ENCODE results near the gene DPYSL5.

The DPYSL5 gene

GRCh38 chr2:26946841-26947784, 99.2 kb downstream of the DPYSL5 start:
- Histone ChIP-seq H4K91ac (ENCODE audit: low read depth, low read length) (no peak overlapping the region), H2AK5ac (ENCODE audit: low read length) (no peak overlapping the region), H2BK120ac (ENCODE audit: insufficient read depth, low read length, poor library complexity) (no peak overlapping the region), H3K9me3 (ENCODE audit: insufficient read depth, low read depth, low read length) (peaks cover 5% of the 10 kb centered on the region), H3K4ac (ENCODE audit: low read depth, low read length) (no peak overlapping the region), H3K23ac (ENCODE audit: low read length) (no peak overlapping the region), H3K9ac (ENCODE audit: low read length) (no peak overlapping the region), H3K14ac (ENCODE audit: low read length) (no peak overlapping the region), H3K4me2 (ENCODE audit: low read length) (no peak overlapping the region), H2BK5ac (ENCODE audit: low read depth, low read length, poor library complexity) (no peak overlapping the region), H3K79me1 (ENCODE audit: low read length) (no peaks in the 10 kb centered on the region), H3K18ac (ENCODE audit: low read length) (no peak overlapping the region), H3K4me3 (ENCODE audit: low read depth, low read length) (no peak overlapping the region), H2BK12ac (ENCODE audit: low read length) (no peak overlapping the region), H3K27me3 (ENCODE audit: insufficient read depth, low read length) (no peaks in the 10 kb centered on the region), H3K27ac (ENCODE audit: low read depth, low read length) (no peak overlapping the region), H3K79me2 (ENCODE audit: control insufficient read depth, insufficient read depth, low read length, poor library complexity) (no peaks in the 10 kb centered on the region), H4K12ac (ENCODE audit: low read depth, low read length) (no peak overlapping the region), H2AFZ (ENCODE audit: insufficient read depth, low read length, poor library complexity) (no peak overlapping the region), H3K4me1 (ENCODE audit: control insufficient read depth in 1 of 2, insufficient read depth in 2 of 2, low read length in 2 of 2) (no peaks in the 10 kb centered on the region), H4K8ac (ENCODE audit: low read depth, low read length) (no peak overlapping the region), H3K36me3 (ENCODE audit: control insufficient read depth in 1 of 2, insufficient read depth in 2 of 2, low read length in 2 of 2) (no peaks in the 10 kb centered on the region)
- WGBS (ENCODE audit: extremely low coverage, insufficient coverage, insufficient read length), result no CpG with 5 or more reads among the region's 34 CpGs
- peak in 1 of 2 donors; percentile 9 for DNase-seq

GRCh38 chr2:26948800-26949199, 100.9 kb downstream of the DPYSL5 start:
- H4K91ac ChIP-seq (ENCODE audit: low read depth, low read length), result no peak overlapping the region
- H4K8ac ChIP-seq (ENCODE audit: low read depth, low read length), result no peak overlapping the region
- H2AFZ ChIP-seq (ENCODE audit: insufficient read depth, low read length, poor library complexity), result no peak overlapping the region
- no peak overlapping the region for H2BK5ac ChIP-seq (ENCODE audit: low read depth, low read length, poor library complexity)
- H3K27ac ChIP-seq (ENCODE audit: low read depth, low read length), result no peak overlapping the region
- no peak overlapping the region for H4K12ac ChIP-seq (ENCODE audit: low read depth, low read length)
- no peaks in the 10 kb centered on the region for H3K4me1 ChIP-seq (ENCODE audit: control insufficient read depth in 1 of 2, insufficient read depth in 2 of 2, low read length in 2 of 2)
- no peak overlapping the region for H3K14ac ChIP-seq (ENCODE audit: low read length)
- no peak overlapping the region for H3K4ac ChIP-seq (ENCODE audit: low read depth, low read length)
- no peaks in the 10 kb centered on the region for H3K36me3 ChIP-seq (ENCODE audit: control insufficient read depth in 1 of 2, insufficient read depth in 2 of 2, low read length in 2 of 2)
- peaks cover 5% of the 10 kb centered on the region for H3K9me3 ChIP-seq (ENCODE audit: insufficient read depth, low read depth, low read length)
- WGBS (ENCODE audit: extremely low coverage, insufficient coverage, insufficient read length), result no CpG with 5 or more reads among the region's 3 CpGs
- H3K23ac ChIP-seq (ENCODE audit: low read length), result no peak overlapping the region
- no peaks in the 10 kb centered on the region for H3K27me3 ChIP-seq (ENCODE audit: insufficient read depth, low read length)
- H3K9ac ChIP-seq (ENCODE audit: low read length), result no peak overlapping the region
- H3K79me2 ChIP-seq (ENCODE audit: control insufficient read depth, insufficient read depth, low read length, poor library complexity), result no peaks in the 10 kb centered on the region
- H3K4me2 ChIP-seq (ENCODE audit: low read length), result no peak overlapping the region
- no peaks in the 10 kb centered on the region for H3K79me1 ChIP-seq (ENCODE audit: low read length)
- H3K18ac ChIP-seq (ENCODE audit: low read length), result no peak overlapping the region
- H3K4me3 ChIP-seq (ENCODE audit: low read depth, low read length), result no peak overlapping the region
- no peak for DNase-seq
- no peak overlapping the region for H2AK5ac ChIP-seq (ENCODE audit: low read length)
- no peak overlapping the region for H2BK120ac ChIP-seq (ENCODE audit: insufficient read depth, low read length, poor library complexity)
- H2BK12ac ChIP-seq (ENCODE audit: low read length), result no peak overlapping the region

GRCh38 chr2:26950246-26950645, 102.3 kb downstream of the DPYSL5 start:
- no peaks in the 10 kb centered on the region for H3K36me3 ChIP-seq (ENCODE audit: control insufficient read depth in 1 of 2, insufficient read depth in 2 of 2, low read length in 2 of 2)
- H2BK120ac ChIP-seq (ENCODE audit: insufficient read depth, low read length, poor library complexity), result no peak overlapping the region
- H3K79me2 ChIP-seq (ENCODE audit: control insufficient read depth, insufficient read depth, low read length, poor library complexity), result no peaks in the 10 kb centered on the region
- no peak overlapping the region for H3K4me2 ChIP-seq (ENCODE audit: low read length)
- no peak overlapping the region for H4K91ac ChIP-seq (ENCODE audit: low read depth, low read length)
- H3K9ac ChIP-seq (ENCODE audit: low read length), result no peak overlapping the region
- H2AK5ac ChIP-seq (ENCODE audit: low read length), result no peak overlapping the region
- H2BK5ac ChIP-seq (ENCODE audit: low read depth, low read length, poor library complexity), result no peak overlapping the region
- no peak overlapping the region for H3K14ac ChIP-seq (ENCODE audit: low read length)
- H2BK12ac ChIP-seq (ENCODE audit: low read length), result no peak overlapping the region
- H3K79me1 ChIP-seq (ENCODE audit: low read length), result no peaks in the 10 kb centered on the region
- H2AFZ ChIP-seq (ENCODE audit: insufficient read depth, low read length, poor library complexity), result no peak overlapping the region
- H3K9me3 ChIP-seq (ENCODE audit: insufficient read depth, low read depth, low read length), result peaks cover 4% of the 10 kb centered on the region
- H3K27ac ChIP-seq (ENCODE audit: low read depth, low read length), result no peak overlapping the region
- H3K23ac ChIP-seq (ENCODE audit: low read length), result no peak overlapping the region
- no peak overlapping the region for H4K8ac ChIP-seq (ENCODE audit: low read depth, low read length)
- no peak overlapping the region for H4K12ac ChIP-seq (ENCODE audit: low read depth, low read length)
- H3K4me3 ChIP-seq (ENCODE audit: low read depth, low read length), result no peak overlapping the region
- no peak for DNase-seq
- H3K27me3 ChIP-seq (ENCODE audit: insufficient read depth, low read length), result no peaks in the 10 kb centered on the region
- H3K4ac ChIP-seq (ENCODE audit: low read depth, low read length), result no peak overlapping the region
- no peaks in the 10 kb centered on the region for H3K4me1 ChIP-seq (ENCODE audit: control insufficient read depth in 1 of 2, insufficient read depth in 2 of 2, low read length in 2 of 2)
- no CpG with 5 or more reads among the region's 5 CpGs for WGBS (ENCODE audit: extremely low coverage, insufficient coverage, insufficient read length)
- no peak overlapping the region for H3K18ac ChIP-seq (ENCODE audit: low read length)

GRCh38 chr2:26951236-26951635, 103.3 kb downstream of the DPYSL5 start:
- no peak overlapping the region for H2BK120ac ChIP-seq (ENCODE audit: insufficient read depth, low read length, poor library complexity)
- no peak overlapping the region for H4K12ac ChIP-seq (ENCODE audit: low read depth, low read length)
- H3K4me2 ChIP-seq (ENCODE audit: low read length), result no peak overlapping the region
- H3K27me3 ChIP-seq (ENCODE audit: insufficient read depth, low read length), result no peaks in the 10 kb centered on the region
- H2AFZ ChIP-seq (ENCODE audit: insufficient read depth, low read length, poor library complexity), result no peak overlapping the region
- H4K8ac ChIP-seq (ENCODE audit: low read depth, low read length), result no peak overlapping the region
- no peak overlapping the region for H4K91ac ChIP-seq (ENCODE audit: low read depth, low read length)
- no peak for DNase-seq
- H2BK5ac ChIP-seq (ENCODE audit: low read depth, low read length, poor library complexity), result no peak overlapping the region
- H3K9ac ChIP-seq (ENCODE audit: low read length), result no peak overlapping the region
- H3K27ac ChIP-seq (ENCODE audit: low read depth, low read length), result no peak overlapping the region
- no peak overlapping the region for H2AK5ac ChIP-seq (ENCODE audit: low read length)
- H2BK12ac ChIP-seq (ENCODE audit: low read length), result no peak overlapping the region
- no peaks in the 10 kb centered on the region for H3K36me3 ChIP-seq (ENCODE audit: control insufficient read depth in 1 of 2, insufficient read depth in 2 of 2, low read length in 2 of 2)
- H3K79me1 ChIP-seq (ENCODE audit: low read length), result no peaks in the 10 kb centered on the region
- no peak overlapping the region for H3K23ac ChIP-seq (ENCODE audit: low read length)
- no peak overlapping the region for H3K14ac ChIP-seq (ENCODE audit: low read length)
- no peaks in the 10 kb centered on the region for H3K79me2 ChIP-seq (ENCODE audit: control insufficient read depth, insufficient read depth, low read length, poor library complexity)
- H3K4me1 ChIP-seq (ENCODE audit: control insufficient read depth in 1 of 2, insufficient read depth in 2 of 2, low read length in 2 of 2), result no peaks in the 10 kb centered on the region
- no CpG with 5 or more reads among the region's 3 CpGs for WGBS (ENCODE audit: extremely low coverage, insufficient coverage, insufficient read length)
- H3K4me3 ChIP-seq (ENCODE audit: low read depth, low read length), result no peak overlapping the region
- H3K18ac ChIP-seq (ENCODE audit: low read length), result no peak overlapping the region
- peaks cover 4% of the 10 kb centered on the region for H3K9me3 ChIP-seq (ENCODE audit: insufficient read depth, low read depth, low read length)
- no peak overlapping the region for H3K4ac ChIP-seq (ENCODE audit: low read depth, low read length)

Measured in trophoblast cell (in vitro differentiated cells and primary cell).